Measurements from ENCODE around the gene GIMAP5.

DNA sequence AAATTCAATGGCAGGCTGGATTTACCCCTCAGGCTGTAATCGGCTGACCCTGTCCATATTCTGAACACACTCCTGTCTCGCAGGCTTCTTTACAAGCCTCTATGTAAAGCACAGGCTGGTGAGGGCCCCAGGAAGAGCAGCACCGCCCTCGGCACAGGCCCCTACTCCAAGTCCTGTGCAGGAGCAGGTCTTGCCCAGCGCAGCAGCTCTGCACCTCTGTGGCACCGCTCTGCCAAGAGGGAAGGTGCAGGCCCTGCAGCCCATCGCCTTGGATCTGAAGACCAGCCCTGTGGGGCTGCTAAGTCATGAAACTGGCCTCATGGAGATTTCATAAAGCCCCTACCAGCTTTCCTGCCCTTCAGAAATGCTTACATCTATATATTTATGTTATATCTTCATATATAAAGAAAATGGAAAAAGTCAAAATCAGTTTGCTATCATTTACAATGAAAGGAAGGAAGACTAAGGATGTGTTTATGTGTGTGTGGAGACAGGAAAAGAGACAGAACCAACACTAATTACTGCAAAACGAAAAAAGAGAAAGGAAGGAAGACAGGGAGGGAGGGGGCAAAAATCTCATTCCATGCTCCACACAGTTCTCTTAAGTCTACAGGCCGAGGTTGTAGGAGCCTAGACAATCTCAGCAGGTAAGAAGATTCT, 53.3 kb downstream of the GIMAP5 start:
- TF ChIP-seq, protein P1, sequence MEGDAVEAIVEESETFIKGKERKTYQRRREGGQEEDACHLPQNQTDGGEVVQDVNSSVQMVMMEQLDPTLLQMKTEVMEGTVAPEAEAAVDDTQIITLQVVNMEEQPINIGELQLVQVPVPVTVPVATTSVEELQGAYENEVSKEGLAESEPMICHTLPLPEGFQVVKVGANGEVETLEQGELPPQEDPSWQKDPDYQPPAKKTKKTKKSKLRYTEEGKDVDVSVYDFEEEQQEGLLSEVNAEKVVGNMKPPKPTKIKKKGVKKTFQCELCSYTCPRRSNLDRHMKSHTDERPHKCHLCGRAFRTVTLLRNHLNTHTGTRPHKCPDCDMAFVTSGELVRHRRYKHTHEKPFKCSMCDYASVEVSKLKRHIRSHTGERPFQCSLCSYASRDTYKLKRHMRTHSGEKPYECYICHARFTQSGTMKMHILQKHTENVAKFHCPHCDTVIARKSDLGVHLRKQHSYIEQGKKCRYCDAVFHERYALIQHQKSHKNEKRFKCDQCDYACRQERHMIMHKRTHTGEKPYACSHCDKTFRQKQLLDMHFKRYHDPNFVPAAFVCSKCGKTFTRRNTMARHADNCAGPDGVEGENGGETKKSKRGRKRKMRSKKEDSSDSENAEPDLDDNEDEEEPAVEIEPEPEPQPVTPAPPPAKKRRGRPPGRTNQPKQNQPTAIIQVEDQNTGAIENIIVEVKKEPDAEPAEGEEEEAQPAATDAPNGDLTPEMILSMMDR (IDR thresholded peaks at IDR 0.05; ENCODE audit: insufficient read depth, low read depth, low read length): no peak
- no peak for TF ChIP-seq EZH2 (IDR thresholded peaks at IDR 0.05; ENCODE audit: insufficient read depth, low read length)
